Testis (tissue), 2 donors: Measurements from ENCODE around the gene MACROD2.

Source experiments
- POLR2A ChIP-seq: fragments of 450-650 bp; IDR thresholded peaks from one replicate; pipeline ENCODE4 v1.6.1; 2017; ENCODE audit warnings: antibody characterized with exemption, mild to moderate bottlenecking, moderate library complexity
- TF ChIP-seq, protein P1 (sequence below), 3 experiments: fragments of 450-650 bp in 2 of 3; fragments of 200-600 bp in 1 of 3; sonication (generic) in 1 of 3; IDR thresholded peaks; one replicate each; pipeline ENCODE4 v1.5.1; 2016 to 2019; ENCODE audit warnings: antibody characterized with exemption in 3 of 3, mild to moderate bottlenecking in 2 of 3, moderate library complexity in 1 of 3

DNA sequence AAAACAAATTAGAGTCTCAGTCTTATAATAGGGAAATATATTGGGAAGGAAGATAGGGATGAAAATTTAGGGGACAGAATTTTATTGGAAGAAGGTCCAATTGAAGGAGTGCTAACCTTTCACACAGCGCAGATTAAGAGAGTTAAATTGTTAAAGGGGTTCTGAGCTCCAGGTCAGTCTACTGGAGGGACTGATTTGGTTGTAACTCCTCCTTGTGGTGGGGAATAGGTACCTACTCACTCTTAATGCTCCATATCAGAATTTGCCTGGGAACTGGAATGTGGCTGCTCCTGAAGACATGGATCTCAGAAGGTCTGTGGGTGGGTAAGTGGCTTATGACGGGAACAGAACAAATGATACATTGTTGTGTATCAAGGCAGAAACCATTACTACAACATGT is 198.6 kb downstream of the MACROD2 start:
- TF ChIP-seq POLR2A: no peak
- TF ChIP-seq, protein P1, sequence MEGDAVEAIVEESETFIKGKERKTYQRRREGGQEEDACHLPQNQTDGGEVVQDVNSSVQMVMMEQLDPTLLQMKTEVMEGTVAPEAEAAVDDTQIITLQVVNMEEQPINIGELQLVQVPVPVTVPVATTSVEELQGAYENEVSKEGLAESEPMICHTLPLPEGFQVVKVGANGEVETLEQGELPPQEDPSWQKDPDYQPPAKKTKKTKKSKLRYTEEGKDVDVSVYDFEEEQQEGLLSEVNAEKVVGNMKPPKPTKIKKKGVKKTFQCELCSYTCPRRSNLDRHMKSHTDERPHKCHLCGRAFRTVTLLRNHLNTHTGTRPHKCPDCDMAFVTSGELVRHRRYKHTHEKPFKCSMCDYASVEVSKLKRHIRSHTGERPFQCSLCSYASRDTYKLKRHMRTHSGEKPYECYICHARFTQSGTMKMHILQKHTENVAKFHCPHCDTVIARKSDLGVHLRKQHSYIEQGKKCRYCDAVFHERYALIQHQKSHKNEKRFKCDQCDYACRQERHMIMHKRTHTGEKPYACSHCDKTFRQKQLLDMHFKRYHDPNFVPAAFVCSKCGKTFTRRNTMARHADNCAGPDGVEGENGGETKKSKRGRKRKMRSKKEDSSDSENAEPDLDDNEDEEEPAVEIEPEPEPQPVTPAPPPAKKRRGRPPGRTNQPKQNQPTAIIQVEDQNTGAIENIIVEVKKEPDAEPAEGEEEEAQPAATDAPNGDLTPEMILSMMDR (IDR thresholded peaks at IDR 0.05): no peak
